Colonic mucosa (tissue), 4 donors: ENCODE data around the gene STAT4. TPM values are rescaled to one million over a fixed set of nuclear protein-coding genes. Genes with fewer than 3 reads are reported as not detected.

Experiments
- DNase-seq: peaks from one replicate; pipeline ENCODE4 v3.0.0-alpha.2; 2020
- H3K27ac ChIP-seq: fragments of 200-600 bp; one replicate; pipeline ENCODE4 v1.8.0; 2021
- H3K27me3 ChIP-seq: fragments of 200-600 bp; one replicate; pipeline ENCODE4 v1.8.0; 2021
- H3K36me3 ChIP-seq: fragments of 200-600 bp; one replicate; pipeline ENCODE4 v1.8.0; 2021
- H3K4me1 ChIP-seq: fragments of 200-600 bp; one replicate; pipeline ENCODE4 v1.8.0; 2021; ENCODE audit warnings: mild to moderate bottlenecking
- H3K4me3 ChIP-seq: fragments of 200-600 bp; one replicate; pipeline ENCODE4 v1.8.0; 2021
- H3K9ac ChIP-seq, 2 donors: one replicate each; pipeline ENCODE4 v1.7.0; 2013; ENCODE audit warnings: control low read depth in 2 of 2, low read depth in 2 of 2, low read length in 2 of 2
- H3K9me3 ChIP-seq: fragments of 200-600 bp; one replicate; pipeline ENCODE4 v1.8.0; 2021
- intact Hi-C: fragments of 100-400 bp; cut with DNase I; formaldehyde crosslinking; loops from one replicate; pipeline ENCODE4 v1.14.1; 2022
- total RNA-seq, 2 donors: library from RNA; stranded (reverse); fragmentation: NEBNext Ultra II Directional in 1 of 2; extraction: Animal tissue kit (Norgen Biotek cat#: 25700) in 1 of 2; gene quantifications; one replicate each; pipeline ENCODE4 v1.2.1, GENCODE V29; 2021
- TF ChIP-seq, protein P1 (sequence below): fragments of 200-600 bp; IDR thresholded peaks from one replicate; pipeline ENCODE4 v1.8.0; 2022; ENCODE audit warnings: antibody characterized with exemption, mild to moderate bottlenecking
- donor health status: healthy.
- donor health status: DM: no; HTN: no; CAD: no.
- donor health status: DM: no; HTN: no; CAD: no.

The STAT4 gene
- total RNA-seq, 2 donors from 2014 or later = 2.0 to 2.1 TPM

DNA sequence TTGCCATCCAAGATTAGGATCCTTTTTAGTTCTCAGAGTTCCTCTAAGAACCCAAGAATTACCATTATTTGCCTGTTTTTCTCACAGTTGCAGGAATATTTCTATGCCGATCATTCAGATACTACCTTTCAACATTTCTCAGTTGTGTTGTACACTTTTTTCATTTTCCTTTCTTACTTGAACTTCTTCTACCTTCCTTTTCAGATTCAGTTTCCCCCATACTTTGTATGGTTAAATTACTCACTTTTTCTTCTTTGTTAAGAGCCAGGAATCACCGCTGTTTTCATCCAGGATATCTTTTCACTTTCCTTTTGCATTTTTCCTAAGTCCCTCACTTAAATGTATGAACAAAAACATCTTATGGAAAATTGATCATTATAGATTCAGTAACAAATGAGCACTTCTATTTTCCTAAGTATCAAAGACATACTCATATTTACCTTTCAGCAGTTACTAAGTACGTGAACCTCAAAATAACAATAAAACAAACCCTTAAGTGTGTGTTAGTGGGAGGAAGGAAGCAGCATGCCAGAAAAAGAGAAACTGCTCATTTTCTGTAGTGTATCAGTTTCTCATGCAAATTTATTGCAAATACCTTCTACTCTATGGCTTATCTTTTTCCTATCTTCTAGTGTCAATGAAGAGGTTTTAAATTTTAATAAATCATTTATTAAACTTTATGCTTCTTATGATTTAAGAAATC lies 72.5 kb downstream of the STAT4 start:
- H3K36me3 ChIP-seq = no peaks in the 10 kb centered on the region
- H3K27ac ChIP-seq = no peak overlapping the region
- no peak for DNase-seq
- H3K9ac ChIP-seq = no peak overlapping the region
- intact Hi-C loops = no loop called here
- H3K9me3 ChIP-seq = no peaks in the 10 kb centered on the region
- H3K4me1 ChIP-seq = no peaks in the 10 kb centered on the region
- TF ChIP-seq, protein P1, sequence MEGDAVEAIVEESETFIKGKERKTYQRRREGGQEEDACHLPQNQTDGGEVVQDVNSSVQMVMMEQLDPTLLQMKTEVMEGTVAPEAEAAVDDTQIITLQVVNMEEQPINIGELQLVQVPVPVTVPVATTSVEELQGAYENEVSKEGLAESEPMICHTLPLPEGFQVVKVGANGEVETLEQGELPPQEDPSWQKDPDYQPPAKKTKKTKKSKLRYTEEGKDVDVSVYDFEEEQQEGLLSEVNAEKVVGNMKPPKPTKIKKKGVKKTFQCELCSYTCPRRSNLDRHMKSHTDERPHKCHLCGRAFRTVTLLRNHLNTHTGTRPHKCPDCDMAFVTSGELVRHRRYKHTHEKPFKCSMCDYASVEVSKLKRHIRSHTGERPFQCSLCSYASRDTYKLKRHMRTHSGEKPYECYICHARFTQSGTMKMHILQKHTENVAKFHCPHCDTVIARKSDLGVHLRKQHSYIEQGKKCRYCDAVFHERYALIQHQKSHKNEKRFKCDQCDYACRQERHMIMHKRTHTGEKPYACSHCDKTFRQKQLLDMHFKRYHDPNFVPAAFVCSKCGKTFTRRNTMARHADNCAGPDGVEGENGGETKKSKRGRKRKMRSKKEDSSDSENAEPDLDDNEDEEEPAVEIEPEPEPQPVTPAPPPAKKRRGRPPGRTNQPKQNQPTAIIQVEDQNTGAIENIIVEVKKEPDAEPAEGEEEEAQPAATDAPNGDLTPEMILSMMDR = no peak
- H3K27me3 ChIP-seq = no peaks in the 10 kb centered on the region
- no peak overlapping the region for H3K4me3 ChIP-seq

GRCh38 chr2:191070276-191070675 lies 80.5 kb downstream of the STAT4 start:
- Histone ChIP-seq H3K4me3 (no peak overlapping the region), H3K9ac (no peak overlapping the region), H3K27ac (no peak overlapping the region), H3K36me3 (no peaks in the 10 kb centered on the region), H3K9me3 (no peaks in the 10 kb centered on the region), H3K27me3 (no peaks in the 10 kb centered on the region), H3K4me1 (no peaks in the 10 kb centered on the region)
- TF ChIP-seq, protein P1 = no peak
- no peak for DNase-seq
- intact Hi-C loops = no loop called here

GRCh38 chr2:191069606-191070005 lies 81.2 kb downstream of the STAT4 start:
- Histone ChIP-seq H3K9me3 (no peaks in the 10 kb centered on the region), H3K27me3 (no peaks in the 10 kb centered on the region), H3K27ac (no peak overlapping the region), H3K4me3 (no peak overlapping the region), H3K4me1 (no peaks in the 10 kb centered on the region), H3K36me3 (no peaks in the 10 kb centered on the region), H3K9ac (no peak overlapping the region)
- intact Hi-C loops = no loop called here
- TF ChIP-seq, protein P1 = no peak
- no peak for DNase-seq

DNA sequence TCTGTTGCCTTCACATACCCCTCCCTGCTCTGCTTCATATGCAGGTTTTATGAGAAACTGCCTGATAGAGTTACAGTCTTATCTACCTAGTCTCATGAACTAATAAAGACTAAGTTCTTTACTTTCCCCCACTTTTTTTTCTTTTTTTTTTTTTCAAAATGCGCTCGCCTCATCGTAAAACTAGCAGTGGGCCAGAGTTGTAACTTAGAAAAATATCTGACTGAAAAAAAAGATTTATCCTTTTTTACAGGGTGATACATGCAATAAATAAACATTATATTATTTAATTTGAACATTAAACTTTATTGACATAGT lies 83.9 kb downstream of the STAT4 start:
- Histone ChIP-seq H3K36me3 (no peaks in the 10 kb centered on the region), H3K27ac (no peak overlapping the region), H3K27me3 (no peaks in the 10 kb centered on the region), H3K9me3 (no peaks in the 10 kb centered on the region), H3K9ac (no peak overlapping the region), H3K4me3 (no peak overlapping the region), H3K4me1 (no peaks in the 10 kb centered on the region)
- intact Hi-C loops = no loop called here
- TF ChIP-seq, protein P1 = no peak
- no peak for DNase-seq

GRCh38 chr2:191066197-191066918 lies 84.4 kb downstream of the STAT4 start:
- Histone ChIP-seq H3K4me1 (no peaks in the 10 kb centered on the region), H3K27me3 (no peaks in the 10 kb centered on the region), H3K27ac (no peak overlapping the region), H3K9ac (no peak overlapping the region), H3K9me3 (no peaks in the 10 kb centered on the region), H3K4me3 (no peak overlapping the region), H3K36me3 (no peaks in the 10 kb centered on the region)
- DNase-seq = no peak
- intact Hi-C loops = no loop called here
- TF ChIP-seq, protein P1 = no peak
